ENCODE measurements around the gene SKI.

Gene SKI

DNA sequence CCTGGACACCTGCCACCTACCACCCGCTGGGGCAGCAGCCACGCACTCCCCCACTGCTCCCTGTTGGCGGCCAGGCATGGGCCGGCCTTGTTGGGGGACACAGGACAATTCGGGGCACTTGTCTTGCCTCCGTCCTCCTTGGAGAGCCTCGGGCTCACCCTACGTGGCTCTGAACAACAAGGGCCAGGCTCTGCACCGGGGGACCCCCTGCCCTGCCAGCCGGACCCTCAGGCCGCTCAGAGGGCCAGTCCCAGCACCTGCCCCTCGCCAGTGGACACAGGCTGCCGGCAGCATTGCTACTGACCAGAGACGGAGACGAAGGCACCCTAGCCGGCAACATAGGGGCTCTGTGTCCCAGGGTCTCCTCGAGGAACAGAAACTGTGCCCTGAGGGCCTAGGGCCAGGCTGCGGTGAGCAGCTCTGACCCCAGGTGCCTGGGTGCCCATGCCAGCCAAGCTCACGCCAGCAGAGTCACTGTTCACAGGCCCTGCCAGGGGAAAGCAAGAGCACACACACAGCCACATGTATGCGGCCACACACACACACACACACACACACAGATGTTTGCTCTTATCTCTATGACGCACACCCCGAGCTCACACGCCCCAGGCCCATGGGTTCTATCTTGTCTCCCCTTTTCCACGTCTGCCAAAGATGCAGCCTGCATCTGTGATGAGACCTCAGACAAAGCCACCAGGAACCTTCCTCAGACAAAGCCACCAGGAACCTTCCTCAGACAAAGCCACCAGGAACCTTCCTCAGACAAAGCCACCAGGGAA, 117.4 kb downstream of the SKI start:
- DNase-seq = no peak

DNA sequence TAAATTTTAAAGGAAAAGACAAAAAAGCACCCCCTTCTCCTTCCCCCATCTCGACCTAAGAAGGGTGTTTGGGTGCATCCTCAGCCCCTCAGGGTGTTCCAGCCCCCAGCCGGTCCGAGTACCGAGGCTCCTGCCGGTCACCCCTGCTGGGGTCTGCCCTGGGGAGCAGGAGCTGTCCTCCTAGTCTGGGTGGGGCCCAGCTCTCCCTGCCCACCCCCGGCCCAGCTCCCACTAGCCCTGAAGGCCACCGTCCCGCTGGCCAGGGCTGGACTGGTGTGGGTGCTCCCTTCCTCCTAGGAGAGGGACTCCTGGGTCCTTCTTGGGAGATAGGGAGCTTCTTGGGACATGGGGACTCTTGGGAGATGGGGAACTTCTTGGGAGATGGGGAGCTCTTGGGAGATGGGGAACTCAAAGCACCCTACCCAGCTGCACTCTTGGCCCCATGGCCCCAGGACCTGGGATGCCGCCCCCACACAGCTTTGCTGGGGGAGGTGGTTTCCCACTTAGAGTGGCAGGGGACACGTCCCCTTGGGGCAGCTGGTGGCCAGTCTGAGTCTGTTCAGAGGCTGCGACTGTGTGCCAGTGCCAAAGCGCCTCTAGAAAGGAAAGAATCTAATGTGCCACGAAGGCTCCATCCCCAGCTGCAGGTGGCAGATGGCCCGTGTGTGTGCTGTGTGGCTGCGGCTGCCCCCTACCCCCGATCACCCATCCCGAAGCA, 118.7 kb downstream of the SKI start:
- DNase-seq = no peak

DNA sequence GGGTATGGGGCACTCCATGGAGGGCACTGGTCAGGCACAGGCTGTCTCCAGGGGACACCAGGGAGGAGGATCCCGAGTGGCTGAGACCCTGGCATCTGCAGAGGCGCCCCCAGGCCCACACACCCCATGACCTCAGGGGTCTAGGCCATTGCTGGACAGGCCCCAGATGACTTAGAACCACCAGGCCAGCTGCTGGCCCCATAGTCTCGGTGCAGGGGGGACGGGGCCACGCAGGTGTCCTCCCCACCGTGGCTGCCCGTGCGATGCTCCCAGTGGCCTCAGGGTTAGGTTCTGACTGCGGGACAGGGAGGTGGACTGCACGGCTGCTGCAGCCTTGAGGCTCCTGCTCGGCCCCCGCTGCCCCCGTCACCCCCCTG, 119.3 kb downstream of the SKI start:
- no peak for DNase-seq

DNA sequence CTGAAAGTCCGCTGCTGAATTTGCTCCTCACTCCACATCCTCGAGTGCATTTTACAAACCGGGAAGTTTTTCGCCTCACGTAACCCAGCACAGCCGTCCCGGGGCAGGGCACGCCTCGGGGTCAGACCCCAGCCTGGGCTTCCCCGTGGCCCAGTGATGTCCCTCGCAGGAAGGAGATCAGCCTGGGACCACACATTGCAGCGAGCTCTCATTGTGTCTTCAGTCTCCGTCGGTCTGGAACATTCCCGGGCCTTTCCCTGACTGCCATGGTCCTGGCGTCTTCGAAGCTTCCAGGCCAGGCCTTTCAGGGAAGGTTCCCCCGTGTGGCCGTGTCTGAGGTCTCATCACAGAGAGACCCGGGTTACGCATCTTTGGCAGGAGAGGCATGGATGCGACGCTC, 119.8 kb downstream of the SKI start:
- no peak for DNase-seq

DNA sequence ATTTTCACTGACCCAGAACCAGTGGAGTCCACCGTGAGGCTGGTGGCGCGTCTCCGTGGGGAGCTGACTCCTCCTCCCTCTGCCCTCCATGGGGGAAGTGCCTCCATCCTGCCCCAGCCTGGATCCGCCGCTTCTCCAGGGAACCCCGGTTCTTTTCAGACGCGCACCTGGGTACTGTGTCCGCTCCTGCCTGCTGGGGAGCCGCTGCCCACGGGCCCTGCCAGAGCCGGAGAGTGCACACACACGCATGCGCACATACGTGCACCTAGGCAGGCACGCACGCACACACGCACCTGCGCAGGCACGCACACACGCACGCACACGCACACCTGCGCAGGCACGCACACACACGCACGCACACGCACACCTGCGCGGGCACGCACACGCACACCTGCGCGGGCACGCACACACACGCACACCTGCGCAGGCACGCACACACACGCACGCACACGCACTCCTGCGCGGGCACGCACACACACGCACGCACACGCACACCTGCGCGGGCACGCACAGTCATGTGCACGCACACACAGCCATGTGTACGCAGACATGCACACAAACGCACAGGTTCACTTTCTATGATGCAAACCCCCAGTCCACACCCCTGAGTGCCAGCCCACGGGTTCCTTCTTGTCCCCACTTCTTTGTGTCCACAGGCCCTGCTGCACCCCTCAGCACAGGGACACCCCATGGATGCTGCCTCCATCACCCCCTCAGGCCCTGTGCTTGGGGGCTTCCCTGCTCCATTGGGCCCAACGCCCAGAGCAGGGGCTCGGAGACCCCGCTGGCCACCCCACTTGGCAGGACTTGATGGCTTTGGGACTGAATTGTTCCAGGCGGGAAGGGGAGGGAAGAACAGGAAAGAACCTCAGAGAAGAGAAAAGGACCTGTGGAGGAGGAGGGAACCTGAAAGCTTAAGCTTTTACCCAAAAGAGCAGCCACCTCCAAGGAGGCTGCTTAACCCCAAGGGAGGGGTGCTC, 120.5 kb downstream of the SKI start:
- DNase-seq = no peak

DNA sequence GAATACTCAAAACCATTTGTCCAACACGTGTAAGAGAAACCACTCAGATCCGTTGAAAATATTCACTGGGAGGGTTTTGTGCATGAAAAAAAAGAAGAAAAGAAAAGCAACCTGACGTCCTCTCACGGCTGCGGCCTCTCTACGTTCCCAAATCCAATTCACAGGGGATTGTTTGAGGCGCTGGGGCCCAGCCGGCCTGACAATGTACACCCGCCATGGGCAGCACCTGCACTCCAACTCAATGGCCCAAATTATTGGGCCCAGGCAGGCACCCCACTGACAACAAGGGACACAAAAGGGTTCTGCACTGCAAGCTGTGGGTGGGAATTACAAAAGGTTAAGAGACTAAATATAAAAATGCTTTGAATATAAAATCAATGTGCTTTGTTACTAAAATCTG, 121.7 kb downstream of the SKI start:
- DNase-seq = no peak

DNA sequence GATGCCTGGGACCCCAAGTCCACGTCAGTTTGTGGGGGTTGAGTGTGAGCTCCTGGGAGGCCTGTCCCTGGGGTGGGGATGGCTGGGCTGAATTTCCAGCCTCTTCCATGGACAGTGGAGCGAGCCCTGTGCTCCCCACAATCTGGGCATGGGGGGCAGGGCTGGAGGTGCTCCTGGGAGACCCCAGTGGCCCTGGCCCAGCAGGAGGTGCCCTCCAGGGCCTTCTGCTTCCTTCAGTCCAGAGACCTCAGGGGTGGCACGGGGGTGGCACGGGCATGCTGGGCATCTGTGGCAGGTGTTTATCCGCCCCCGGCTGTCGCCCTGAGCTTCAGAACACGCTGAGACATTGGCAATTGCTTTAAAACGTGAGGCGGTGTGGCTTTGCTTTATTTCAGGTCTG, 122.4 kb downstream of the SKI start:
- DNase-seq = no peak

DNA sequence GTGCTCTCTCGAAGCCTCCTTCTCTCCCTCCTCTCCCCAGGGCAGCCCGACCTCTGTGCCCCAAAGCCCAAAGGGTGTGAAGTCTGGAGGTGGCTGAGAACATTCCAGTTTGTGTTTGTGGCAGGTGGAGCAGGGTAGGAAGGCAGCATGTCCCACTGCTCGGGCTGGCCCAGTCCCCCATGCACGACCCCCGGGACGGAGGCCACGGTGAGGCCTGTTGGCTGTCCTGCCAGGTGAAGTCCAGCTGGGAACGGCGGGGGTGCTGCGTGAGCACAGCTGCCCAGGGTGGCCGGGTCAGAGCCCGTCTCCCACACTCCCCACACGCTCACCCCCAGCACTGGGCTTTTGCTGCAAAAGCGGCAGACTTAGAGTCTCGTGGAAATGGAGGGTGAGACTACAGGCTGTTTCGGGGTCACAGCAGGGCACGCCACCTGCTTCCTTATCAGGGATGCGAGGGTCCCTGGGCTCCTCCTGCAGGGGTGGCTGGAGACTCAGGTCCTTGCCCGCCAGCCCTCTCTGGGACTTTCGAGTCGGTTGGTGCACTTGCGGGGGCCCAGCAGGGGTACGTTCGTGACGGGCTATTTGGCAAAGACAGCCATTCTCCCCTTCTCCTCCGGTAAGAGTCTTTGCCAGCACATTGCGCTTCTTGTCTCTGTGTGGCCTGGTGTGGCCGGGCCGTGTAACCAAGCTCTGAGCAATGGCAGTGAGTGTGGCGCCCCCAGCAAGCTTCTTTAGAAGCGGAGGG, 123.0 kb downstream of the SKI start:
- no peak for DNase-seq

DNA sequence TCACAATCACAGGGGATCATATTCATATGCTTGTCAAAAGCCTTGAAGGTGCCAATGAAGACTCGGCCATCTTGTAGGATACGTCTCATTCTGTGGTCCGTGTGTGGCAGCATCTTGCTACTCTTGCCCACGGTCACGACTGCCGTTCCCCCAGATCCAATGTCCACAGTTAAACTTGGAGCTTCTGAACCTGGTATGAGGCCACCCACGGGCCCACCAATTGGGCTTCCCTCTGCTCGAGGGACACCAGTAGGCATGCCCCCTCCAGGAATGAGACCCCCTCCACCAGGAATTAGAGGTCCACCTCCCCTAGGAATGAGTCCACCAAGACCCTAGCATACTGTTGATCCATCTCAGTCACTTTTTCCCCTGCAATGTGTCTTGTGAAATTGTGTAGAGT, 123.6 kb downstream of the SKI start:
- no peak for DNase-seq

DNA sequence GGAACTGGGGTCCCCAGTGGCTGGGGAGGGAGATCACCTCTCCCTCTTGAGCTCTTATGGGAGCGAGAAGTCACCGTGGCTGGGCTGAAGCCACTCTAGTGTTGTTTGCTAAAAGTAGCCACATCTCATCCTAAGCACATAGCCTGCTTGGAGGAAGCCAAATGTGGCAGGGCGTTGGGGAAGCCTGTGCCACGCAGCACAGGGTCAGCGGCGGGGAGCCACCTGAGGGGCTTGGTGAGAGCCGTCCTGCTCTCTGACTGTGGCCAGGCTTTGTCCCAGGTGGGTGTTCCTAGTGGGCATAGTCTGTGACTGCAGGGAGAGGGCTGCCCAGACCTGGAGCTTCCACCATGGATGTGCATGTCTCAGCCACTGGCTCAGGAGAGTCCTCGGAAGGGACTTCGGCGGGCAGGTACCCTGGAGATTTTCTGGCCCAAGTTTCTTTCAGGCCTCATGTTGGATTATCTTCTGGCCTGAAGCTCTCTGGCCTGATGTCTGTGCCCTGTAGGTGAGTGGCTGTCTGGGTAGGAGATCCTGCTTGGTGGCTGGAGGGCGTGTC, 124.3 kb downstream of the SKI start:
- DNase-seq = no peak

DNA sequence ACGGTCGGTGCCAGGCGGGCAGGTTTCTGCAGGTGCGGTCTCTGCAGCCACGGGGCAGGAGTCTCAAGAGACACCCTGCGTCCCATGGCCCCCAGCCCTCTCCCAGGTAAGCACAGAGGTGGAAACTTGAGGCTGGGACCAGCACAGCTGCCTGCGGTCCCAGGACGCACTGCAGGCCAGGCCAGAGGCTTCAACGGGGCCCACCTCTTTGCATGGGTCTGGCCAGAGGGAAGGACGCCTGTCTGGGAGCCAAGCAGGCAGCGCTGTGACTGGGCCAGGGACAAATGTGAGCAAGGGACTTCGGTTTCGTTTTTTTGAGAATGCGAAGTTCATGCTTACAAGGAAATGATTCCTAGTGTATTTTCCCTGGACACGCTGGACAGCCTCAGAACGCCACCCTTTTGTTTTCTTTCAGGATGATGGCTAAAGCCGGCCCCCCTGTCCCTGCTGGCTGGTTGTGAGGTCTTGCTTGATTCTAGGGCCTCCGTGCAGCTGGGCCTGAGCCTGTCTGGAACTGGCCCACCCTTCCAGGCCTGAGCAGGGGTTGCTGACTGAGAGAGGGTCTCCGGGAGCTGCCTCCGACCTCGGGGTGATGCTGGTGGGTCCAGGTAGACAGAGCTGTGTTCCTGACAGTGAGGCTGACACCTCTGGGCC, 124.9 kb downstream of the SKI start:
- DNase-seq = no peak

DNA sequence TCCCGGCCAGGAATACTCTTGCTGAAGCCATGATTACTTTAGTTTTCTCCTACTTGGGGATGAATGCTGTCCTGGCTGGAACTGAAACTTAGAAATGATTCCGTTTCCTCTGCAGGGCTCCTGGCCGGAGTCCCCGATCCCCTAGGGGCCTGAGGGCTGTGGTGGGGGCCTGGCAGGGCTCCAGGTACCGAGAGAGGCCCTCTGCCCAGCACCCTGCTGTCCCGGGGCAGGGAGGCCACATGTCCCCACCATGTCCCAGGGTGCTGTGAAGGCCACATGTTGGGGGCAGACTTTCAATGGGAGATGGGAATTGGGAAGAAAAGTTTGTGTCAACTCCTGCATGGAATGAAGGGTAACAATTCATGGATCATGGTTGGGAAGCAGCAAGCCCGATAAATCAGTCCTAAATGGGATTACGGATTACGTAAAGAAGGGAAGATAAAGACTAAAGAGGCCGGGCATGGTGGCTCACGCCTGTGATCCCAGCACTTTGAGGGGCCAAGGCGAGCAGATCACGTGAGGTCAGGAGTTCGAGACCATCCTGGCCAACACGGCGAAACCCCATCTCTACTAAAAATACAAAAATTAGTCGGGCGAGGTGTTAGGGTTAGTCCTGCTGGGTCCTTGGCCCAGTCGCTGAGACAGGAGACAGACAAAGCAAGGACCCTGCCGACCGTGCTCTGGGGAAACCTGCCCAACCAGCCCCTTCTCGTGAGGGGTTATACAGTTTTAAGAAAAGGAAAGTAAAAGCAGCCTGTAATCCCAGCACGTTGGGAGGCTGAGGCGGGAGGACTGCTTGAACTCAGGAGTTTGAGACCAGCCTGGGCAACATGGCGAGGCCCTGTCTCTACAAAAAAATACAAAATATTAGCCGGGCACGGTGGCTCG, 125.7 kb downstream of the SKI start:
- DNase-seq = no peak

DNA sequence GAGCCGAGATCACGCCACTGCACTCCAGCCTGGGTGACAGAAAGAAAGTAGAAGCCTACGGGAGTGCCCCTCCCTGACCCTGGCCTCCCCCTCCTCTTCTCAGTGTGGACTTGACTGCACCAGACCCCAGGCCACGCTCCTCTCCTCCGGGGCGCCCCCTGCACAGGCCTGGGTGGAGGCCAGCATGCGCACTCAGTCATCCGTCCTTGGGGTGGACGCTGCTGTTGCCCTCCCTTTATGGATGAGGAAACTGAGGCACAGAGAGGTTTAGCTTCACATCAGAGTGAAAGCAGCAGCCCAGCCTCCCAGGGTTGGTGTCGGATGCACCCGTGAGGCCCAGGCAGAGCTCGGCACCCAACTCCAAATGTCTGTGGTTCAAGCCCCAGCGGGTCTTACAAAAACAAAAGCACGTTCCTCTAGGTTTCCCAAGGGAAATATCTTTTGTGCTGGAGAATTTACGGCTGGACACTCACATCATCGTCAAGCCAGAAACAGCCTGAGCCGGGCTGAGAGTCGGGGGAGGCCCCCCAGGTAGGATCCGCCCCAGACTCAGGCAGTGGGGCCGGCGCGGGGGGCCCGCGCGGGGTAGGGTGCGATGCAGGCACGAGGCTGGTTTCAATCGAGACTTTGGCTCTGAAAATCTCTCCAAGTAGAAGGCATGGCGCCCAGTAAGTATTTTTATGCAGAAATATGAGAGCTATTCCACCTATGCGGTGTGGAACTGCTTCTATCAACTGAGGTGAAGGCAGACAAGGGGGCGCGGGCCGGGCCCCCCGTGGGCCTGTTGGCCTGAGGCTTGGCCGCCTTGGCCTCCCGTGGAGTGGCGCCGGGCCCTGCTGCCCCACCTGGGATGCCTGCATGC, 126.6 kb downstream of the SKI start:
- no peak for DNase-seq

DNA sequence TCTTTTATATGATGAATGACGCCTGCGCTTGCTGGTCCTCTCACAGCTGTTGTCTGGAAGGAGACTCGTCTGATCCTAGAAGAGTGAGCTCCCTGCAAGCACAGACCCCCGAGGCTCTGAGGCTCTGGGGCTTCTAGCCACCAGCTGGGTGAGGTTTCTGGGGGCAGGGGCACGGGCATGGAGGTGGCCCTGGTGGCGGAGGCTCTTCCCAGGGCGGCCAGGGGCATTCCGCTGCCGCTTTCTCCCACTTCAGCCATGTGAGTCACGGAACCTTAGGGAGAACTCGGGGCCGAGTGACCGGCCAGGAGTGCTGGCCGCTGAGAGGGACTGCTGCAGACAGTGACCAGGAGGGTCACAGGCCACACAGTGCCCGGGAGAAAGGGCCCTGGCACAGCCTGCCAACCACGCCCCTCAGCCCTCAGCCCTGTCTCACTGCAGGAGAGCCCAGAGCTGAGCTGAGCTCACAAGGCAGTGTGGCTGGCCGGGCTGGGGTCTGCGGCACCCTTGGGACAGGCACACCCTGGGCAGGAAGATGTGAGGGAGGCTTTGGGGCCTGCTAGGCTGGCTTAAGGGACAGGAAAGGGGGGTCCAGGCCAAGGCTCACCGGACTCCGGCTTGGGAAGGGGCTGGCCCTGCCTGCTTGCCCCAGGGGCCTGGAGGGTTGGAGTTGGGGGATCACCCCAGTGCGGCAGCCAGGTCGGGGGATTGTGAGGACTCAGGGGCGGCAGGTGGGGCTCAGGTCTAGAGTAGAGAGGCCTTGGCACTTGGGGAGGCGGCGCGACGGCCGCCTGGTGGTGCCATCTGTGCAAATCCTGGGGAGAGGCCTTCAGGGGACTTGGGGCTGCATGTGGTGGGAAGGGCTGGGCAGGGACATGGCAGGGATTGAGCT, 127.5 kb downstream of the SKI start:
- no peak for DNase-seq

DNA sequence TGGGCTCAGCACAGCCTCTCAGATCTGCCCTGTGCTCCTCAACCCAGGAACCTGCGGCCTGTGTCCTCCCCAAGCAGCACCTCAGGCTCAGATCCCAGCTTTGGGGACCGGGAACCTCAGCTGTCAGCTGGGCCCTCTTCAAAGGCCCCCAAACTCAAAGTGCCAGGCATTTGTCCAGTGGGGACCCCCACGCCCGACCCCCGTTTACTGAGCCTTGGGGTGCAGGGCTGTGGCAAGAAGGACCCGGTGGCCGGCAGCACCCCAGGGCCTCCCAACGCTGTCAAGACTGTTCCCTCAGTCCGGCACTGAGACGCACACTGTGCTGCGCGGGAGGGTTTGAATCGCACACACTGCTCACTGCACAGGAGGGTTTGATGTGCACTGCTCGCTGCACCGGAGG, 128.3 kb downstream of the SKI start:
- no peak for DNase-seq

DNA sequence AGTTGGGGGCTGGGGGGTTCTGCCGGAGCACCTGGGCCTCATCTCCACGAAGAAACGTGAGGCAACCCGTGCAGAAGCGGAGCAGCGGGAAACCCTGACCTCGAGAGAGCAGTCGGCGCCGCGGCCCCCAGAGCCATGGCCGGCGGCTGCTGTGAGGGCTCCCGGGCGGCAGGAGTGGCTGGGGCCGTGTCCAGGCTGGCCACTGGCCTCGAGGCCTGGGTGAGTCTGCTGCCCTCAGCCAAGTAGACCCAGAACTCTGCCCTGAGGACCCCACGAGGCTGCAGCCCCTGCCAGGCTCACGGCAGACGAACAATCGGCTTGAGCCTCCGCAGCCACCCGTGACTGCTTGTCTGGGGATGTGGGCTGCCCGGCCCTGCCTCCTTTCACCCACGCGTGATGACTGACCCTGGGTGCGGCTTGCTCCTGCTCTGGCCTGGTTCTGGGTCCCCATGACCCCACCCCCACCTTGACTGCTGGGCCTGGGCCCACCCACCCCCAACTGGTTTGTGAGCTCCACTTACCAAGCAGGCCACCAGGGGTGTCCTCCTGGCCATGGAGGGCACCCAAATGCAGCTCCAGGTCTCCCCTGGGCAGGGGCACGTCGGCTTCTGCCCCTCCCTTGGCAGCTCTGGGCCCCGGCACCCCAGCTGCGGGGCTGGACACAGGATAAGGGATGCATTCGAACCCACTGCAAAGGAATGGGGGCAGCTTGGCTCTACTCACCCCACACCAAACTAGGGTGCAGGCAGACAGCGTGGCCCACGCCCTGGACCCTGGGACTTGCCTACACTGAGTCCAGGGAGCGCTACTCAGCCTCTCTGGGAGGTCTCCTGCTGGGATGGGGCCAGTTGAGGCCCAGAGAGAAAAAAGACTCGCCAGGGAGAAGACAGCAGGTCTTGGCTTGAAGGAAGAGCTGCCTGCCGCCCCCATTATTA, 129.1 kb downstream of the SKI start:
- no peak for DNase-seq

DNA sequence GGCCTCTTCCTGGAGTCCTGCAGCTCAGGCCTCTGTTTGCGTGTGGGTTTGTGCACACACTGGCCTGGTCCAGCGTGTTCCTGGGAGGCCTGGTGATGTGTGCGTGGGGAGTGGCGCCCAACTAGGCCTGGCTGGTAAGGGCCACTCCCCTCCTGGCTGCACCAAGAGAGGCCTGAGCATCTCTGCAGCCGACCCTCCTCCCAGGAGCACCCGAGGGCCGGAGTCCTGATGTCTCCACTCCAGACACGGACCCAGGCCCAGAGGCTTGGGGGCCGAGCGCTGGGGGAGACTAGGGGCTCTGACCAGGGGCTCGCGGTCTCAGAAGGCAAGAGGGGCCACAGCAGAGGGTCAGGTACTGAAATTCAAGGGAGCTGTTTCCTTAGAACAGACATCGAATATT, 130.0 kb downstream of the SKI start:
- no peak for DNase-seq

Measured in activated CD8-positive, alpha-beta memory T cell treated with anti-CD3 and anti-CD28 coated beads for 24 hours (primary cell).